Measurements from ENCODE around the gene RNU6-8.

Gene RNU6-8

GRCh38 chr14:32202998-32203882 lies at the start of gene RNU6-8:
TSS of gene RNU6-8 (minus strand) at chr14:32203269.
- DNase-seq (ENCODE audit: low spot score) = peak; percentile 94

GRCh38 chr14:32252030-32252670 lies 49.1 kb upstream of the RNU6-8 start:
- peak; percentile 81 for DNase-seq (ENCODE audit: low spot score)

- no peak for DNase-seq (ENCODE audit: low spot score)
Observed at GRCh38 chr14:32251530-32251929, 48.5 kb upstream of the RNU6-8 start.

GRCh38 chr14:32250681-32251080 lies 47.6 kb upstream of the RNU6-8 start:
- no peak for DNase-seq (ENCODE audit: low spot score)

- DNase-seq (ENCODE audit: low spot score) = no peak
Observed at GRCh38 chr14:32249780-32250179, 46.7 kb upstream of the RNU6-8 start.

GRCh38 chr14:32249371-32249770 lies 46.3 kb upstream of the RNU6-8 start:
- DNase-seq (ENCODE audit: low spot score) = no peak

GRCh38 chr14:32246751-32247150 lies 43.7 kb upstream of the RNU6-8 start:
- DNase-seq (ENCODE audit: low spot score) = no peak

- no peak for DNase-seq (ENCODE audit: low spot score)
Observed at GRCh38 chr14:32244404-32244803, 41.3 kb upstream of the RNU6-8 start.

- DNase-seq (ENCODE audit: low spot score) = no peak
Observed at GRCh38 chr14:32233260-32233659, 30.2 kb upstream of the RNU6-8 start.

- DNase-seq (ENCODE audit: low spot score) = no peak
Observed at GRCh38 chr14:32232481-32232880, 29.4 kb upstream of the RNU6-8 start.

GRCh38 chr14:32230695-32231280 lies 27.7 kb upstream of the RNU6-8 start:
- DNase-seq (ENCODE audit: low spot score) = no peak

- DNase-seq (ENCODE audit: low spot score) = no peak
Observed at GRCh38 chr14:32230181-32230580, 27.1 kb upstream of the RNU6-8 start.

- DNase-seq (ENCODE audit: low spot score) = no peak
Observed at GRCh38 chr14:32226056-32226455, 23.0 kb upstream of the RNU6-8 start.

- no peak for DNase-seq (ENCODE audit: low spot score)
Observed at GRCh38 chr14:32225378-32225920, 22.4 kb upstream of the RNU6-8 start.

GRCh38 chr14:32224737-32225377 lies 21.8 kb upstream of the RNU6-8 start:
- peak; percentile 42 for DNase-seq (ENCODE audit: low spot score)

- no peak for DNase-seq (ENCODE audit: low spot score)
Observed at GRCh38 chr14:32217301-32217700, 14.2 kb upstream of the RNU6-8 start.

GRCh38 chr14:32212833-32213232 lies 9.8 kb upstream of the RNU6-8 start:
- no peak for DNase-seq (ENCODE audit: low spot score)

GRCh38 chr14:32211068-32211404 lies 8.0 kb upstream of the RNU6-8 start:
- DNase-seq (ENCODE audit: low spot score) = no peak

GRCh38 chr14:32209471-32209870 lies 6.4 kb upstream of the RNU6-8 start:
- DNase-seq (ENCODE audit: low spot score) = no peak

- no peak for DNase-seq (ENCODE audit: low spot score)
Observed at GRCh38 chr14:32208490-32208889, 5.4 kb upstream of the RNU6-8 start.

- no peak for DNase-seq (ENCODE audit: low spot score)
Observed at GRCh38 chr14:32206552-32206951, 3.5 kb upstream of the RNU6-8 start.

- DNase-seq (ENCODE audit: low spot score) = no peak
Observed at GRCh38 chr14:32205984-32206383, 2.9 kb upstream of the RNU6-8 start.
